C4-2B (cell line): ENCODE data around the gene GNPAT.

Experiments used
- ZFX ChIP-seq: fragments of 450-650 bp; IDR thresholded peaks from 2 replicates; pipeline ENCODE4 v1.6.1; 2017
- TF ChIP-seq, protein P1 (sequence below): fragments of 450-650 bp; conservative IDR thresholded peaks from 2 replicates; pipeline ENCODE4 v1.5.1; 2017; ENCODE audit warnings: mild to moderate bottlenecking

DNA sequence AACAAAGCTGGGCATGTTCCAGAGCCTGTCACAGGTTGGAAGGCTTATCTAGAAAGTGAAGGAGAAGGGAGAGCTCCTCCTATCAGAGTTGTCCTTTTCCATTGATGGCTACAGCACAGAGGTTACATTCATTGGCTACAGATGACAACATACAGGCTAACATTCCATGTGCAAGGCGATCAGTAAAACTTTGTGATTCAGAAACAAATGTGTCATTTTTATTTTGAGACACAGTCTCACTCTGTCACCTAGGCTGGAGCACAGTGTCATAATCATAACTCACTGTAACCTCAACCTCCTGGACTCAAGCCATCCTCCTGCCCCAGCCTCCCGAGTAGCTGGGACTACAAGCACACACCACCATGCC is 46.6 kb upstream of the GNPAT start:
- TF ChIP-seq, protein P1, sequence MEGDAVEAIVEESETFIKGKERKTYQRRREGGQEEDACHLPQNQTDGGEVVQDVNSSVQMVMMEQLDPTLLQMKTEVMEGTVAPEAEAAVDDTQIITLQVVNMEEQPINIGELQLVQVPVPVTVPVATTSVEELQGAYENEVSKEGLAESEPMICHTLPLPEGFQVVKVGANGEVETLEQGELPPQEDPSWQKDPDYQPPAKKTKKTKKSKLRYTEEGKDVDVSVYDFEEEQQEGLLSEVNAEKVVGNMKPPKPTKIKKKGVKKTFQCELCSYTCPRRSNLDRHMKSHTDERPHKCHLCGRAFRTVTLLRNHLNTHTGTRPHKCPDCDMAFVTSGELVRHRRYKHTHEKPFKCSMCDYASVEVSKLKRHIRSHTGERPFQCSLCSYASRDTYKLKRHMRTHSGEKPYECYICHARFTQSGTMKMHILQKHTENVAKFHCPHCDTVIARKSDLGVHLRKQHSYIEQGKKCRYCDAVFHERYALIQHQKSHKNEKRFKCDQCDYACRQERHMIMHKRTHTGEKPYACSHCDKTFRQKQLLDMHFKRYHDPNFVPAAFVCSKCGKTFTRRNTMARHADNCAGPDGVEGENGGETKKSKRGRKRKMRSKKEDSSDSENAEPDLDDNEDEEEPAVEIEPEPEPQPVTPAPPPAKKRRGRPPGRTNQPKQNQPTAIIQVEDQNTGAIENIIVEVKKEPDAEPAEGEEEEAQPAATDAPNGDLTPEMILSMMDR = no peak
- TF ChIP-seq ZFX = no peak
